Mammary epithelial cell (primary cell): ENCODE results near the gene PCCB.

Experiments
- CTCF ChIP-seq, 2 donors: IDR thresholded peaks in 1 of 2; conservative IDR thresholded peaks in 1 of 2; 2 replicates each; pipeline ENCODE4 v1.5.1; 2011 to 2012; ENCODE audit warnings: inconsistent platforms in 2 of 2, low read length in 2 of 2, mild to moderate bottlenecking in 2 of 2, control low read depth in 1 of 2, low read depth in 1 of 2; ENCODE audit not compliant: insufficient read depth in 1 of 2; ENCODE audit errors: extremely low read depth in 1 of 2
- EZH2 ChIP-seq: IDR thresholded peaks from 2 replicates; pipeline ENCODE4 v1.6.1; 2012; ENCODE audit warnings: low read length, inconsistent platforms, borderline replicate concordance

GRCh38 chr3:136232413-136232812 is 17.7 kb upstream of the PCCB start:
- no peak for TF ChIP-seq CTCF (conservative IDR thresholded peaks at IDR 0.05 in 1 of 2, IDR thresholded peaks at IDR 0.05 in 1 of 2; ENCODE audit: extremely low read depth in 1 of 2, insufficient read depth in 1 of 2, low read depth in 1 of 2, low read length in 2 of 2)
- no peak for TF ChIP-seq EZH2
